ENCODE data around the gene ST8SIA1. TPM values are rescaled to one million over a fixed set of nuclear protein-coding genes. Genes with fewer than 3 reads are reported as not detected.

ST8SIA1 gene
- total RNA-seq, 4 donors from 2014 or later: 0.72 to 7.1 (median 2.5) TPM

DNA sequence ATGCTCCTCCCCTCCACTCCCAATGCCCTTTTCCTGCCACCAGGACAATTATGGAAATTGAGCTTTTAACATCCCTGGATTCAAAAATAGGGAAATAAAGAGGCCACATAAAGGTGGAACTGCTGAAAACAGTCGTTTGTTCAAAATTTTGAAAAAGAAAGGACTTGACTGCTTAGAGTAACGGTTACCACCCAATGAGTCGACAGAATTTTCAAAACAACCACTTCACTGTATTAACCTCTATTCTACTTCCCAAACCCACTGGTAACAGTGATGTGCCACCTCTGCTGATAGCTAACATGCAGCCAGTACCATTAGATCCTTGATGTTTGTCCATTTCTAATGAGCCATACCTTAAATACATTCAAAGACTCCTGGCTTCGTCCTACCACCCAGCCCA is 4.9 kb downstream of the ST8SIA1 start:
- DNase-seq (ENCODE audit: low spot score) (no peak), ATAC-seq (ENCODE audit: low FRiP score) (no peak)
- TF ChIP-seq CTCF (IDR thresholded peaks at IDR 0.05): no peak

GRCh38 chr12:22325218-22325617 is 9.3 kb downstream of the ST8SIA1 start:
- no peak for DNase-seq (ENCODE audit: low spot score)
- TF ChIP-seq CTCF (IDR thresholded peaks at IDR 0.05): no peak

GRCh38 chr12:22322091-22322490 is 12.4 kb downstream of the ST8SIA1 start:
- no peak for TF ChIP-seq CTCF (IDR thresholded peaks at IDR 0.05)
- ATAC-seq (ENCODE audit: low FRiP score) (no peak), DNase-seq (ENCODE audit: low spot score) (no peak)

More at GRCh38 chr12:22325218-22325617, 9.3 kb downstream of the ST8SIA1 start:
- no peak for ATAC-seq (ENCODE audit: low FRiP score)

- TF ChIP-seq CTCF (IDR thresholded peaks at IDR 0.05): no peak
- ATAC-seq (ENCODE audit: low FRiP score) (no peak), DNase-seq (ENCODE audit: low spot score) (no peak)
These were observed 12.9 kb downstream of the ST8SIA1 start for GRCh38 chr12:22321638-22322037.

DNA sequence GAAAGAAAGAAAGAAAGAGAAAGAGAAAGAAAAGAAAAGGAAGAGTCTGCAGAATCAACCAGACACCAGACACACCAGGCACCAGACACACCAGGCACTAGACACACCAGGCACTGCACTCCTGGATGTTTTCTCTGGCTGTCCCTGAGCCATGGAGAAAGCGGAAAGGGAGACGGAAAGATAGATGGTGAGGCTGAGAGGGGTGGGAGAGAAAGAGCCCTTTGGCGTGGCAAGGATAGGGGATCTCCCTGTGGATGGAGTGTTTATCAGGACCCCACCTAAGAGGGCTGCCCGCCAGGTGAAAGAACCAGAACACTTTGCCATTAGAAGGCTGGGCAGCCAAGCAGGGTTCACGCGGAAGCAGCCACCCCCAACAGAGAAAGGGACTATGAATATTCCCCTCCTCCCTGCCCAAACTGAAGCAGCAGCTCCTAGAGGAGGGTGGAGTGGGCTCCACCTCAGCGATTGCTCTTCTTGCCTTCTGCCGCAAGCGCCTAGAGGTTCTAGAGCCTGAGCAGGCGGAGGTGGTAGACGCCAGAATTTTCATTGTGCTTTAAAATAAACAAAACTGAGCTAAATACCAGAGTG is 13.4 kb downstream of the ST8SIA1 start:
- TF ChIP-seq CTCF (IDR thresholded peaks at IDR 0.05): no peak
- ATAC-seq (ENCODE audit: low FRiP score): no peak
- no peak for DNase-seq (ENCODE audit: low spot score)

DNA sequence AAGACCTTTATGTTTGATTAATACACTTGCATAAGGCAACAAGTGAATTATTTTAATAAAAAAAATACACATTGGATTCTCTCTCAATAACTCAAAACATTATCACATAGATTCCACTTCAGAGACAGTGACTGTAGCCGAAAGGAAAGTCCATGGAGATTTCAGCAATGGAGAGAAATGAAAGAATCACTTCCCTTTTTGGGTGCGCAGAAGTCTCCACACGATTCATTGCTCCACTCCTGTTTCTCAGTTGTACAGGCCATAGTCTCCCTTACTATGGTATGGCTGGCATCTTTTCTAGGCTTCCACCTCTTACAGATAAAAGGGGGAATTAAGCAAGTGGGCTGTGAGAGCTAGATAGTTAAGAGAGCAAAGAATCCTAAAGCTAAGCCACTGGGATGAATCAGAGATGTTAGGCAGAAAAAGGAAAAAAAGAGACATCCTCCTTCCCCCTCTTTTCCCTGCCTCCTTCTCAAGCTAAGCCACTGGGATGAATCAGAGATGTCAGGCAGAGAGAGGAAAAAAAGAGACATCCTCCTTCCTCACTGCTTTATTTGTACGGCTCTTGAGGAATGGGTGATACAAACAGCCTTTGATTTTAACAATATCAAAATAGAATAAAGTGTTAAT is 16.3 kb downstream of the ST8SIA1 start:
- no peak for TF ChIP-seq CTCF (IDR thresholded peaks at IDR 0.05)
- peak; percentile 47 for ATAC-seq (ENCODE audit: low FRiP score)
- DNase-seq (ENCODE audit: low spot score): no peak

DNA sequence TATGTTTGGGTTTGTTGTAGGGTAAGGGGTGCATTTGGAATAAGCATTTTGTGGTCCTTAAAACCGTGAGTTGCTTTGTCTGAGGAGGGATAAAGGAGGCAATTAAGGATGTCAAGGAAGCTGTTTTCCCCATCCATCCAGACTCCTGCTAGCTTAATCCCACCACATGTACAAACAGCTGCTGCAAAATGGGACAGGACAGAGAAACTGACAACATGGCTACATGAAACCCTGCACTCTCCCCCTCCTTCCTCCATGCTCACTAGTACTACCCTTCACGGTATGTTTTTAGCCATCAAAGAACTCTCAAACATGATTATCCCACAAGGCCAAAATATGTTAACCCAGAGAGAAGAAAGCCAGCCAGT is 20.6 kb downstream of the ST8SIA1 start:
- TF ChIP-seq CTCF (IDR thresholded peaks at IDR 0.05): no peak
- ATAC-seq (ENCODE audit: low FRiP score) (no peak), DNase-seq (ENCODE audit: low spot score) (no peak)

Measured in omental fat pad (tissue), 4 donors.